Smooth muscle cell (in vitro differentiated cells): ENCODE results near the gene LHFPL4. TPM values are rescaled to one million over a fixed set of nuclear protein-coding genes. Genes with fewer than 3 reads are reported as not detected.
A peak's percentile ranks its signal among the peaks of the same experiment; 100 is the strongest.

Experiments
- DNase-seq: peaks from one replicate; lab custom pipeline; 2025; ENCODE audit not compliant: unreplicated experiment; lab: John Stamatoyannopoulos, UW
- H2AFZ ChIP-seq: fragments of 200-600 bp; sonication (generic); 2 replicates; pipeline ENCODE4 v1.6.0; 2016; ENCODE audit warnings: antibody characterized with exemption, low read depth, mild to moderate bottlenecking
- H3F3A ChIP-seq: fragments of 200-600 bp; sonication (generic); 2 replicates; pipeline ENCODE4 v1.6.0; 2017; ENCODE audit warnings: antibody characterized with exemption, low read depth
- H3K27ac ChIP-seq: fragments of 200-600 bp; sonication (generic); 2 replicates; pipeline ENCODE4 v1.5.1; 2016; ENCODE audit warnings: low read depth, mild to moderate bottlenecking
- H3K27me3 ChIP-seq: fragments of 200-600 bp; sonication (generic); 2 replicates; pipeline ENCODE4 v1.6.1; 2016; ENCODE audit warnings: low read depth, mild to moderate bottlenecking
- H3K36me3 ChIP-seq: fragments of 200-600 bp; sonication (generic); 2 replicates; pipeline ENCODE4 v1.5.1; 2016; ENCODE audit warnings: low read depth
- H3K4me1 ChIP-seq: fragments of 200-600 bp; sonication (generic); 2 replicates; pipeline ENCODE4 v1.5.1; 2016; ENCODE audit warnings: low read depth
- H3K4me2 ChIP-seq: fragments of 200-600 bp; sonication (generic); 2 replicates; pipeline ENCODE4 v1.6.0; 2016; ENCODE audit warnings: mild to moderate bottlenecking
- H3K4me3 ChIP-seq: fragments of 200-600 bp; sonication (generic); 2 replicates; pipeline ENCODE4 v1.5.1; 2016; ENCODE audit warnings: mild to moderate bottlenecking
- H3K79me2 ChIP-seq: fragments of 200-600 bp; sonication (generic); 2 replicates; pipeline ENCODE4 v1.6.0; 2016; ENCODE audit warnings: low read depth, mild to moderate bottlenecking
- H3K9ac ChIP-seq: fragments of 200-600 bp; sonication (generic); 2 replicates; pipeline ENCODE4 v1.6.0; 2016; ENCODE audit warnings: low read depth
- H3K9me3 ChIP-seq: fragments of 200-600 bp; sonication (generic); replicated peaks from 2 replicates; pipeline ENCODE4 v1.5.1; 2016; ENCODE audit warnings: low read depth
- H4K20me1 ChIP-seq: fragments of 200-600 bp; sonication (generic); 2 replicates; pipeline ENCODE4 v1.6.0; 2016; ENCODE audit warnings: low read depth
- WGBS: methylation state at CpG from one replicate; pipeline ENCODE4 v1.1.7; 2016; ENCODE audit warnings: low lambda C conversion rate; 5-methylcytosine and 5-hydroxymethylcytosine counted together
- polyA plus RNA-seq: library from polyadenylated mRNA; unstranded; fragments of >200 nt; fragmentation: Nextera tagmentation; extraction: Ambion mirVana; gene quantifications from 2 replicates; pipeline ENCODE4 v1.2.1, GENCODE V29; 2016
- total RNA-seq: library from RNA; depleted of rRNA; stranded (reverse); fragments of >200 nt; gene quantifications from 2 replicates; pipeline ENCODE4 v1.2.3, GENCODE V29; 2014
- TF ChIP-seq, protein P1 (sequence below): fragments of 200-600 bp; sonication (generic); IDR thresholded peaks from 2 replicates; pipeline ENCODE4 v1.5.1; 2017; ENCODE audit warnings: borderline replicate concordance, mild to moderate bottlenecking, antibody characterized with exemption; ENCODE audit not compliant: insufficient read depth, poor library complexity, severe bottlenecking

Gene LHFPL4
- total and polyA plus RNA-seq, 2 experiments from 2014 or later, result 0.08 TPM; not detected in 1

DNA sequence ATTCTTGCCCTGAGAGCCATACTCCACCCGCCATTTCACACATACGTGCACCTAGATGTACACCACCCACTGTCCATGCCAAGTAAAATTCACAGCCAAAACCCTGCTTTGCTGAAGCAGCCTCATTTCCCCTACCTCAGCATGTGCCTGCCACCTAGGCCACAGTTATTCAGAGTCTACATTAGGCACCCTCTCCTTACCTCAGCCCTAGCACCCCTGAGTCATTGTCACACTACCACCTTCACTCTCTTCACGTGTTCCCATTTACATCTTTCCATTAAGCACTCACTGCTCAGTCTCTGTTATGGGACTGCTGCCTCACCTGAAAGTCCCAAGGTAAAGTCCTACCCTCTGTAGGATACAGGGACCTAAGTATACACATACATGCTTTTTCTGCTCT, 86.2 kb downstream of the LHFPL4 start:
- TF ChIP-seq, protein P1, sequence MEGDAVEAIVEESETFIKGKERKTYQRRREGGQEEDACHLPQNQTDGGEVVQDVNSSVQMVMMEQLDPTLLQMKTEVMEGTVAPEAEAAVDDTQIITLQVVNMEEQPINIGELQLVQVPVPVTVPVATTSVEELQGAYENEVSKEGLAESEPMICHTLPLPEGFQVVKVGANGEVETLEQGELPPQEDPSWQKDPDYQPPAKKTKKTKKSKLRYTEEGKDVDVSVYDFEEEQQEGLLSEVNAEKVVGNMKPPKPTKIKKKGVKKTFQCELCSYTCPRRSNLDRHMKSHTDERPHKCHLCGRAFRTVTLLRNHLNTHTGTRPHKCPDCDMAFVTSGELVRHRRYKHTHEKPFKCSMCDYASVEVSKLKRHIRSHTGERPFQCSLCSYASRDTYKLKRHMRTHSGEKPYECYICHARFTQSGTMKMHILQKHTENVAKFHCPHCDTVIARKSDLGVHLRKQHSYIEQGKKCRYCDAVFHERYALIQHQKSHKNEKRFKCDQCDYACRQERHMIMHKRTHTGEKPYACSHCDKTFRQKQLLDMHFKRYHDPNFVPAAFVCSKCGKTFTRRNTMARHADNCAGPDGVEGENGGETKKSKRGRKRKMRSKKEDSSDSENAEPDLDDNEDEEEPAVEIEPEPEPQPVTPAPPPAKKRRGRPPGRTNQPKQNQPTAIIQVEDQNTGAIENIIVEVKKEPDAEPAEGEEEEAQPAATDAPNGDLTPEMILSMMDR, result no peak
- Histone ChIP-seq H4K20me1 (peaks cover 94% of the 10 kb centered on the region), H2AFZ (no peak overlapping the region), H3K4me3 (no peak overlapping the region), H3K4me1 (no peaks in the 10 kb centered on the region), H3K9me3 (no peaks in the 10 kb centered on the region), H3K27ac (peak overlapping the region; percentile 7), H3K79me2 (peaks cover 56% of the 10 kb centered on the region), H3K9ac (no peak overlapping the region), H3K27me3 (no peaks in the 10 kb centered on the region), H3K4me2 (no peak overlapping the region), H3K36me3 (peaks cover 44% of the 10 kb centered on the region), H3F3A (no peaks in the 10 kb centered on the region)
- no peak for DNase-seq
- 99% methylated on average over 3 of the region's 3 CpGs for WGBS

DNA sequence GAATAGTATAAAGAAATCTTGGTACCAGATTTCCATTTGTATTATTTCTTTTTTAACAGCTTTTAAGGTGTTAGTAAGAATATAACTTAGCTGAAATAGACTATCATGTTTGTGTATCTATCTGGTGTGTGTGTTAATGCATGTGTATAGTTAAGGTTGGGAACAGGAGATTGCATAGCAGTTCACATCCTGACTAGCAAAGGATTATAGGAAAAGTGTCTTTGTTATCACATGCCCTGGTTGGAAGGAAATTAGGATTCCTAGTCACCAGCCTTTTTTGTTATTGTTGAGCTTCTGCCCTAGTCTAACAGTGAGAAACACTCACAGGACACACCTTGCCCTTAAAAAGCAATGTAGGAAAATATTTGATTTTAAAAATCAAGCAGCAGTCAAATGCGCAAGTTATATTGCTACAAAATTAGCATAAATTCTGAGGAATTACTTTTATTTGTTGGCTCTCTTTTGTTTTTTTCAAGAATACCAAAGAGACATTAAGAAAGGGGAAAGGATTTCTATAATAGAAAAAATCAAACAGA, 98.0 kb downstream of the LHFPL4 start:
- Histone ChIP-seq H3K9ac (no peak overlapping the region), H3K9me3 (no peaks in the 10 kb centered on the region), H4K20me1 (peaks cover 95% of the 10 kb centered on the region), H3K4me3 (no peak overlapping the region), H3F3A (peaks cover 4% of the 10 kb centered on the region), H3K4me2 (no peak overlapping the region), H3K27me3 (no peaks in the 10 kb centered on the region), H3K79me2 (peaks cover 87% of the 10 kb centered on the region), H3K4me1 (no peaks in the 10 kb centered on the region), H3K27ac (no peak overlapping the region), H3K36me3 (peaks cover 34% of the 10 kb centered on the region), H2AFZ (no peak overlapping the region)
- DNase-seq, result no peak
- TF ChIP-seq, protein P1, result no peak
- 97% methylated on average over 1 of the region's 1 CpG for WGBS

DNA sequence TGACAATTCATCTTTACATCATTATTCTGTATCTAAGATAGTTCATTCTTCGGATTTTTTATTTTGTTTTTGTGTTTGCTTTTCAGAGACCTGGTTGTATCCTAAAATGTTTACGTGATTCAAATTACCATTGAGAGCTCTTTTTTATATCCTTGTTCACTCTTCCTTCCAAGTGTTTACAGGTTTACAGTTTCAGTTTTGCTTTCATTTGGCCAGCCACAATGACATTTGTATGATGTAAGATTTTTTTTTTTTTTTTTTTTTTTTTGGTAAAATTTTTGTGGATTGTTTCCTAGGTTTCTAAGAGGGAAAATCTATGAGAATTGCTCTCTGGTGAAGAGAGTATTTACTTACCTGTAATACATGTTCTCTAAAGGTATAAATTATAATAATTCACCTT, 101.2 kb downstream of the LHFPL4 start:
- Histone ChIP-seq H3F3A (peaks cover 12% of the 10 kb centered on the region), H3K36me3 (peaks cover 31% of the 10 kb centered on the region), H3K27me3 (no peaks in the 10 kb centered on the region), H3K27ac (no peak overlapping the region), H2AFZ (no peak overlapping the region), H3K4me1 (no peaks in the 10 kb centered on the region), H4K20me1 (peaks cover 98% of the 10 kb centered on the region), H3K9me3 (no peaks in the 10 kb centered on the region), H3K4me3 (no peak overlapping the region), H3K4me2 (no peak overlapping the region), H3K79me2 (peaks cover 77% of the 10 kb centered on the region), H3K9ac (no peak overlapping the region)
- 98% methylated on average over 2 of the region's 2 CpGs for WGBS
- no peak for DNase-seq
- TF ChIP-seq, protein P1, result no peak

DNA sequence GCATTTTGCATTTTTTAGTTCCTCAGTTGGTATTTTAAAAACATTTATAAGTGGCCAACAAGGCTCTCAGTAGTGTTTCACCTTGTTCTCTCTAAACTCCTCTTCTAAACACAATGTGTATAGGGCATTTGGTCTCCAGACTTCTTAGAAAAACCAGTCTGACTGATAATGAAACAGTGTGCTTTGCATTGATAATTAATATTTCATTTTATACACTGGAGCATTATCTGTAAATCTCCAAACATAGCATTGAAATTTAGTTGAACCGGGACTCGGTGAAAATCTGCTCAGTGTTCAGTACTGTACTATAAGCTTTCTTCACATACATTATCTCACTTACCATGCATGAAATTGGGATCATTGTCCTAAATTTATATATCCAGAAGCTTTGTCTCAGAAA, 102.6 kb downstream of the LHFPL4 start:
- TF ChIP-seq, protein P1, result no peak
- Histone ChIP-seq H3K27ac (no peak overlapping the region), H3K9ac (no peak overlapping the region), H3K27me3 (no peaks in the 10 kb centered on the region), H3K9me3 (no peaks in the 10 kb centered on the region), H3K4me1 (no peaks in the 10 kb centered on the region), H3K36me3 (peaks cover 34% of the 10 kb centered on the region), H3F3A (peaks cover 12% of the 10 kb centered on the region), H3K4me3 (no peak overlapping the region), H3K4me2 (no peak overlapping the region), H2AFZ (no peak overlapping the region), H3K79me2 (peaks cover 78% of the 10 kb centered on the region), H4K20me1 (peaks cover 100% of the 10 kb centered on the region)
- DNase-seq, result no peak
- 100% methylated on average over 2 of the region's 2 CpGs for WGBS
